D721Med (cell line): ENCODE data around the gene GNAT1.

Source experiments
- DNase-seq: peaks from one replicate; pipeline ENCODE4 v3.0.0; 2011; ENCODE audit warnings: low spot score; ENCODE audit not compliant: insufficient read length
- FAIRE-seq: peaks from 2 replicates; lab custom pipeline; 2011; peaks lifted over from hg19 to GRCh38; lab: Jason Lieb, UNC
- TF ChIP-seq, protein P1 (sequence below): IDR thresholded peaks from 2 replicates; pipeline ENCODE4 v1.5.1; 2012; ENCODE audit warnings: mild to moderate bottlenecking, control low read depth; ENCODE audit not compliant: insufficient read depth; ENCODE audit errors: missing control alignments

Gene GNAT1

GRCh38 chr3:50233176-50233575 lies 41.8 kb downstream of the GNAT1 start:
- no peak for FAIRE-seq

GRCh38 chr3:50235716-50236483 lies 44.5 kb downstream of the GNAT1 start, which contains the start of gene GNAI2:
Gene GNAI2 (plus strand): TSS chr3:50236204. CDS start chr3:50236336, 132 bp downstream.
- DNase-seq (peak; percentile 98), FAIRE-seq (no peak)
- TF ChIP-seq, protein P1, sequence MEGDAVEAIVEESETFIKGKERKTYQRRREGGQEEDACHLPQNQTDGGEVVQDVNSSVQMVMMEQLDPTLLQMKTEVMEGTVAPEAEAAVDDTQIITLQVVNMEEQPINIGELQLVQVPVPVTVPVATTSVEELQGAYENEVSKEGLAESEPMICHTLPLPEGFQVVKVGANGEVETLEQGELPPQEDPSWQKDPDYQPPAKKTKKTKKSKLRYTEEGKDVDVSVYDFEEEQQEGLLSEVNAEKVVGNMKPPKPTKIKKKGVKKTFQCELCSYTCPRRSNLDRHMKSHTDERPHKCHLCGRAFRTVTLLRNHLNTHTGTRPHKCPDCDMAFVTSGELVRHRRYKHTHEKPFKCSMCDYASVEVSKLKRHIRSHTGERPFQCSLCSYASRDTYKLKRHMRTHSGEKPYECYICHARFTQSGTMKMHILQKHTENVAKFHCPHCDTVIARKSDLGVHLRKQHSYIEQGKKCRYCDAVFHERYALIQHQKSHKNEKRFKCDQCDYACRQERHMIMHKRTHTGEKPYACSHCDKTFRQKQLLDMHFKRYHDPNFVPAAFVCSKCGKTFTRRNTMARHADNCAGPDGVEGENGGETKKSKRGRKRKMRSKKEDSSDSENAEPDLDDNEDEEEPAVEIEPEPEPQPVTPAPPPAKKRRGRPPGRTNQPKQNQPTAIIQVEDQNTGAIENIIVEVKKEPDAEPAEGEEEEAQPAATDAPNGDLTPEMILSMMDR, result no peak

More at GRCh38 chr3:50233176-50233575, 41.8 kb downstream of the GNAT1 start:
- DNase-seq, result no peak
- TF ChIP-seq, protein P1, result no peak

GRCh38 chr3:50236484-50237132 lies 45.2 kb downstream of the GNAT1 start:
- FAIRE-seq, result no peak

GRCh38 chr3:50237133-50237651 lies 45.8 kb downstream of the GNAT1 start:
- no peak for DNase-seq
- TF ChIP-seq, protein P1, result no peak
- FAIRE-seq, result no peak

More at GRCh38 chr3:50236484-50237132, 45.2 kb downstream of the GNAT1 start:
- TF ChIP-seq, protein P1, result no peak
- no peak for DNase-seq

GRCh38 chr3:50237754-50238548 lies 46.5 kb downstream of the GNAT1 start:
- FAIRE-seq (no peak), DNase-seq (no peak)
- TF ChIP-seq, protein P1, result no peak

- FAIRE-seq (no peak), DNase-seq (no peak)
- TF ChIP-seq, protein P1, result no peak
These were observed 47.2 kb downstream of the GNAT1 start for GRCh38 chr3:50238549-50239026.
